Mesenteric fat pad (tissue), 1 donor: ENCODE results near the gene GHRL. TPM values are rescaled to one million over a fixed set of nuclear protein-coding genes. Genes with fewer than 3 reads are reported as not detected.
"Not testable (repeated sequence)": the region's sequence is repeated elsewhere in the genome, so short reads cannot be mapped to it uniquely, and the experiment has no call there.

Source experiments
- DNase-seq: peaks from one replicate; pipeline ENCODE4 v3.0.0-alpha.2; 2020; ENCODE audit warnings: low spot score
- total RNA-seq: library from RNA; stranded (reverse); fragmentation: NEBNext Ultra II Directional; extraction: Animal tissue kit (Norgen Biotek cat#: 25700); gene quantifications from one replicate; pipeline ENCODE4 v1.2.1, GENCODE V29; 2021
- donor health status: DM: yes; HTN: yes; CAD: no.

Gene GHRL
- total RNA-seq, 1 donor from 2014 or later: 2.1 TPM

DNA sequence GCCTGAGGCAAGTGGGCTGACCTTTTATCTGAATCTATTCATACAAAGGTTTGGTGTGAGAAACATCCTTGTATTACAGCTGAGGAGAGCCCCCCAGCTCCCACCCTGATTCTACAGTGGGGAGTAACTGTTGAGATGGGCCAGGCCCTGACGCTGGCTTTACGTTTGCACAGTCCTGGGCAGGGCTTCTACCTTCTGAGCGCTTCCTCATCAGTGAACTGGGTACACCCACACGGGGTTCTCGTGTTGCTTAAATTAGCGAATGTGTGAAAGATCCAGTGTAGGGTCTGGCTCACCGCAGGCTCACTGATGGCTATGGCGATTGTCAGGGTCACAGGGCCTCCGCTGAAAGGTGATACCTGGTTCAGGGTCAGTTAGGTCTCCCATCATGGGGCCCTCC is 7.3 kb upstream of the GHRL start:
- DNase-seq: peak; percentile 62

DNA sequence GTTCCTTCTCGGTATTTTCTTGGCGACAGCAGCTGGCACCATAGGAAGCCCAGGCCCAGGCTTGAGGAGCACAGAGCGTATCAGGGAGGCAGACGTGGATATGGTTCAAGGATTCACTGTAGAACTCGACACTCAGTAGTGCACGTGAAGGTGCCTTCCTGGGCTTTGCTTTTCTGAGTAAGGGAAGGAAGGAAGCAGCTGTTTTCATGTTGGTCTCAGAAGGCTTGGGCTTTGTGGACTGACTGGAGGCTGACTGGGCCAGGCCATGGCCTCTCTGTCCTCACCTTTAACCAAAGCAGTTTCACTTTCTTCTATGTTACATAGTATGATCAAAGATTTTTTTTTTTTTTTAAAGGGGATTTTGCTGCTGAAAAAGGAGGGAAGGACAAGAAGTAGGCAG is 6.9 kb upstream of the GHRL start:
- DNase-seq: peak; percentile 74

DNA sequence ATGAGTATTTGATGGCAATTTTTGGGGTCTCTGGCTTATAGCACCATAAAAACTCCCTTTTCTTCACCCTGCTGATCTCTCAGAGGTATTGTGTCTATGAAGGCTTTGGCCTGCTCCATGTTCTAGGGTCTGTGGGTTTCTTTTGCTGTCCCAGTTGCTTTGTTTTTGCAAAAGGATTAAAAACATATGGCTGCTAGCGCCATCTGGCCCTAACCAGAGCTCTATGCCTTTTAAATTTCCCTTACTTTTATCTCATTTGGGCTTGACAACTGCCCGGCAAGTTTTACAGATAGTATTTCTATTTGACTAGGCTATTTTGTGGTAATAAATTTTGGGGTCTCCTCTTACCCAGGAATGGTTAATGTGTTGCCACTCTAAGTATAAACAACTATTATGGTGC is 6.4 kb upstream of the GHRL start:
- no peak for DNase-seq

DNA sequence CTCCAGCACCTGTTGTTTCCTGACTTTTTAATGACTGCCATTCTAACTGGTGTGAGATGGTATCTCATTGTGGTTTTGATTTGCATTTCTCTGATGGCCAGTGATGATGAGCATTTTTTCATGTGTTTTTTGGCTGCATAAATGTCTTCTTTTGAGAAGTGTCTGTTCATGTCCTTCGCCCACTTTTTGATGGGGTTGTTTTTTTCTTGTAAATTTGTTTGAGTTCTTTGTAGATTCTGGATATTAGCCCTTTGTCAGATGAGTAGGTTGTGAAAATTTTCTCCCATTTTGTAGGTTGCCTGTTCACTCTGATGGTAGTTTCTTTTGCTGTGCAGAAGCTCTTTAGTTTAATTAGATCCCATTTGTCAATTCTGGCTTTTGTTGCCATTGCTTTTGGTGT is 5.3 kb upstream of the GHRL start:
- not testable (repeated sequence) for DNase-seq

DNA sequence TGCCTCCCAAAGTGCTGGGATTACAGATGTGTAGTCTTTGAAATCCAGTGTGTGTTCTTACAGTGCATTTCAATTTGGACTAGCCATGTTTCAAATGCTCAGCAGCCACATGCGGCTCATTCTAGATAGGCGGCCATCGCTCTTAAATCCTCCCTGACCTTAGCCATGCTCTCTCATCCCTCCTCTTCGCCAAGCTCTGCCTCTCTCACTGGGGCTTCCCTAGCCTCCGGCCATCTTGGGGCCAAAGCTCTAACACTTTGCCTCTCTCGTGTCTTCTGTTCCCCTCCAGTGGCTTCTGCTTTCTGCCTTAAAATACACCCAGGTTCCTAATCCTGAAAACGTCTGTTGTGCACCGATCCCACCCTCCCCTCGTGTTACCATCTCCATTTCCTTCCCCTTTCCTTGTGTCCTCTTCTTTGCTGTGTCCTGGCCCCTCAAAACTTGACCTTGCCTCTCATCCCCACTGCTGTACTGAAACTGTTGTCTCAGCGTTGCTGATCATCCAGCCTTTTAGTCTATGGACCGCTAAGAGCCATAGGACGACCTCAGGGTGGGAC is 1.4 kb upstream of the GHRL start:
- DNase-seq: no peak

DNA sequence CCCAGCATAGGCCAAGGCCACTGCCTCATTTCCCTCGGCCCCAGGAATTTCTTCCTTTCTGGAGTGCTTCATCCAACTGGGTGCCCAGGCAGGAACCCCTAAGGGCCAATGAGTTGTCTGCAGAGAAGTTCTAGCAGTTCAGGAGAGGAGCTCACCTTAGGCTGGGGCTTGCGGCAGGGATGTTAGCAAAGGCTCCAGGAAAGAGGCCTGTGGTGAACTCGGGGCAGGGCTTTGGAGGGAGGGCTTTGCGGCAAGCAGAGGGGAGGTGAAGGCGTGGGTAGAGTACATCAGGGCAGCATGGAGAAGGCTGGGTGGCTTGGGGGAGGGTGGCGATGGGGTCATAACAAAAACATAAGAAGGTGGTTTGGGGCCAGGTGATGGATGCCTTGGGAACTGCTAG is 1.1 kb downstream of the GHRL start:
- DNase-seq: peak; percentile 43

DNA sequence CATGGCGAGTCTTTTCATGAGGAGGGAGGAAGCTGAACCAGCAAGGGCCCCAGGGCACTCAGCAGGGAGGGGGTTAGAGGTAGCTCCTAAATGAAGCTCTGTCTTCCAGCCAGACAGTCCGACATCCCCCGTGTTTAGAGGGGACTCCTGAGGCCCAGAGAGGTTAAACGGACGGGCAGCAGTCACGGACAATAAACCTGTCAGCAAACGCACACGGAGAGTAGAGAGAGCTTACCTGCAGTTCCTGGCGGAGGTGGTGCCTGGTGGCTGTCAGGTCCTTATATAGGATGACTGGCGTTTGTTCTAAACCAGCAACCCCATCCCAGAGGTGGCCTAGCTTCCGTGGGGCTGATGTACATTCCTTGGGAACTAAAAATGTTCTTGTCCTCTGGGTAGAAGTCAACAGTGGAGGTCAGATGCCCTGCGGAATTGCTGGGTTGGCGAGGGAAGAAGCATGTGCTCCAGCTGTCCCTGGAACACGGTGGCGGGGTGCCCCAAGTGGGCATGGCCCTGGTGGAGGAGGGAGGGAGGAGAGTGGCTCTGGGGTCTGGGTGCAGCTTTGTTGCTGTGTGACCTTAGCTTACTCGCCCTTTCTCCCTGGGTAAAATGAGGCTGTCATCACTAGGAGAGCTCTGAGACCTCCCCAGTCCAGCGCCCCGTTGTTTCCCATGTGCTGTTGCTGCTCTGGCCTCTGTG is 2.1 kb downstream of the GHRL start:
- no peak for DNase-seq

DNA sequence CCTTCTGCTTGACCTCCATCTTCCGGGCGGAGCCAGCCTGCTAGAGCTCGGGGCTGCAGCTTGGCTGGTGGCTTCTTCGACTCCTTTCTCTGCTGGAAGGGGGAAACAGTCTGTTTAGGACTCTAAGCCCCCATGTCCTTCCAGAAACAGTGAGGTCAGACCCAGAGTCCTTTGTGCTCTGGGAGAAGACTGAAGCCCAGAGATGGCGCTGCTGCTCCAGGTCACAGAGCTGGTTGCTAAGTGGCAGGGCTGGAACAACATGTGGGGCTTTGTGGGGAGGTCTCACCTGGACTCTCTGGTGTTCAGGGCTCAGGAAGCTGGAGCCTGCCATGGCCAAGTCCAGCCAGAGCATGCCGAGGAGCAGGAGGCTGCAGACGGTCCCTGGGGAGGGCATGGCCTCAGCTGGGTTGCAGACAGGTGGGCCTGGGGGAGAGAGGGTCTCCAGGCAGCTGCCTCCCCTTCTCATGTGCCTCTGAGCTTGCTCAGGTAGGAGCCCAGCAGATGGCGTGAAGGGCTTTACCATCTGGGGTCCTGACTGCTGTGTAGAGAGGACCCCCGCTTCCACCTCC is 2.9 kb downstream of the GHRL start:
- DNase-seq: peak; percentile 67

DNA sequence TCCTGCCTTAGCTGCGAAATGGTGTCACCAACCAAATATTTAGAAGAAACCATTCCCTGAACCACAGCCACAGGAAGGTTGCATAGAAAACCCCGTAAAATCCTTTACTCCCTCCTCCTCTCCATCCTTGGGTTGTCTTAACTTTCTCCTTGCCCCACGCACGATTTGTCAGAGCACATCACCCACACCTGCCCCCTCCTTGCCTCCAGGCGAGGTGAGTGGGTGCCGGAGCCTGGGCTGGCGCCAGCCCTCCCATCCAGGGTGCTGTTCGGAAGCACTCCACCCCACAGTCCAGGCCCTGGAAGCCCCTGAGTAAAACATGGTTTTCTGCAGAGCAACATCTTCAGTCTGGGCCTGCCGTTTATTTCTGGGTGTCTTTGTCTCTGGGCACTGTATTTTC is 3.7 kb downstream of the GHRL start:
- DNase-seq: peak; percentile 33

DNA sequence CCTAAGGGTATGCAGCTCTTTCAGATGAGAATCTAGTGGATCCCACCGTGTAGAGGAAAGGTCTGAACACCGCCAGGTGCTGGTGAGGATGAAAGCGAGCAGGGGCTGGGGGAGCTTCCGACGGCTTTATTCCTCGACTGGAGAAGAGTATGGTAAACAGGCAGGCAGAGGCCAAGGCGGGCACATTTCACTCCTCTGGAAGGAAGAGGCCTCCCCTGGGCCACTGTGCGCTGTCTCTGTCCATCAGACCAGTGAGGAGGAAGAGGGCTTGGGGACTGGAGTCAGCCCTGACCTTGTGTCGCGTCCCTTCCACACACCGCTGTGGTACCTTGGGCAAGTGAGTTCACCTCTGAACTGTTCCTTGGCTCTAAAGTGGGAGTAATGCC is 4.2 kb downstream of the GHRL start:
- DNase-seq: peak; percentile 78

DNA sequence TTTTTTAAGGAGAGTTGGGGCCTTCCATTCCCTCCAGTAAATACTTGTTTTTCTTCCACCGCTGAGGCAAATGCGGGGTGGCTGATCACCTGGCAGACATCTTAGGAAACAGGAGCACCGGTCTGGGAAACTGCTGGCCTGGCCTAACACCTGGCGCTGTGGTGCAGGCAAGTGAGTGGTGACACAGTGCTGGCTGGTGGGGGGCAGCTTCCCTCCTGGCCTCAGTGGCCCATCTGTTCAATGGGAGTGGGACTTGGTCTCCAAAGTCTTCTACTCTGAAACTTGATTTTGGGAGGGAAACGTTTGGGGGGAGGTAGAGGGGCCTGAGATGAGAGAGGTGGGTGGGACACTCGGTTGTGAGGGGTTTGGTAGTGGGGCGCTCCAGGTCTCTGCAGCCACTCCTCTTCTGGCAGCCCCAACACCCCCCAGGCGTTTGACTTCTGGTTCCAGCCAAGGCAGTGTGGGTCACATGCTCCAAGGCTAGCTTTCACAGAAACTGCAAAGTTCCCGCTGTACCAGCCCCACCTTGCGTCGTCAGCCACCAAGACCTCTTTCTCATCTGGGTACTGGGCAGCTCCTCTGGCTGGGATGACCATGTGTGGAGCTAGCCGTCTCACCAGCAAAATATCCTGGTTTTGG is 4.7 kb downstream of the GHRL start:
- no peak for DNase-seq

DNA sequence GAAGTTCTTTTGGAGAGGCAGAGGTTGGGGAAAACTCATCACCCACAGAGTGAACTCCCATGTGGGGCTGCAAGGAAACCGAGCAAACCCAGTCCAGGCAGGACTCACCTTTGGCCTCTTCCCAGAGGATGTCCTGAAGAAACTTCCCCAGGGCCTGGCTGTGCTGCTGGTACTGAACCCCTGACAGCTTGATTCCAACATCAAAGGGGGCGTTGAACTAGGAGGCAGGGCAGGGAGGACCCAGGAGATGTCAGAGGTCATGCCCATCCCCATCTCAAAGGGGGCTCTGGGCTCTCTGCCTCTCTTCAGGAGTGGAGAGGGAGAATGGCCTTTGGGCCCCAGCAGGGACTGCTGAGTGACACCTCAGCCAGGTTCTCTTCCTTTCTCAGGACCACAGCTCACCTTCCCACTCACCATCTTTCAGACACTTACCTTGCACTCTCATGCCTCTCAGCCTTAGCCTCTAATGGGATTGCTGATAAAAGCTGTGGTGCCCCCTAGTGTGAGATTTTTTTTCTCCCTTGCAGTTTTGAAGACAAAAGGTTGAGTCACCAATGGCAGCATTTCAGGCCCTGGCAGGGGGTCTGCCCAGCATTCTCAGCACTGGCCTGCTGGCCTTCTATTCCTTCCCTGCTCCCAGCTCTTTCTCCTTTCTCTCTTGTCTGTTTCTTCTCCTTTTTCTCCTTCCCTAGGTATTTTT is 6.0 kb downstream of the GHRL start:
- DNase-seq: peak; percentile 60

DNA sequence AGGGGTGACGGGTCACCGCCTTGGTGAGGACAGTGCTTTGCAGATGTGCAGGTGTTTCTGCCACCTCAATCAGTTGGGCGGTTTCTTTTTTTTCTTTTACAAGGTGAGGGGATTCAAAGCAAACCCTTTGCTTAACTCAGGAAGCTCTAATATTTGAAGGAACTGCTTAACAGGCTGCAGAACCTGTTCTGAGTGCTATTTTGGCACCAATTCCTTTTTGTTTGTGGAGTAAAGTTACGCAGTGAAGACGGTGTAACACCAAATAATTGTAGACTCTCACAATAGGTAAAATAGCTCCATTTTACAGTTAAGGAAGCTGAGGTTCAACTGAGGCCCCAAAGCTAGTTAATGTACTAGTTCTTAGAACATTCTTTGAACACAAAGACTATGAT is 6.6 kb downstream of the GHRL start:
- DNase-seq: no peak

DNA sequence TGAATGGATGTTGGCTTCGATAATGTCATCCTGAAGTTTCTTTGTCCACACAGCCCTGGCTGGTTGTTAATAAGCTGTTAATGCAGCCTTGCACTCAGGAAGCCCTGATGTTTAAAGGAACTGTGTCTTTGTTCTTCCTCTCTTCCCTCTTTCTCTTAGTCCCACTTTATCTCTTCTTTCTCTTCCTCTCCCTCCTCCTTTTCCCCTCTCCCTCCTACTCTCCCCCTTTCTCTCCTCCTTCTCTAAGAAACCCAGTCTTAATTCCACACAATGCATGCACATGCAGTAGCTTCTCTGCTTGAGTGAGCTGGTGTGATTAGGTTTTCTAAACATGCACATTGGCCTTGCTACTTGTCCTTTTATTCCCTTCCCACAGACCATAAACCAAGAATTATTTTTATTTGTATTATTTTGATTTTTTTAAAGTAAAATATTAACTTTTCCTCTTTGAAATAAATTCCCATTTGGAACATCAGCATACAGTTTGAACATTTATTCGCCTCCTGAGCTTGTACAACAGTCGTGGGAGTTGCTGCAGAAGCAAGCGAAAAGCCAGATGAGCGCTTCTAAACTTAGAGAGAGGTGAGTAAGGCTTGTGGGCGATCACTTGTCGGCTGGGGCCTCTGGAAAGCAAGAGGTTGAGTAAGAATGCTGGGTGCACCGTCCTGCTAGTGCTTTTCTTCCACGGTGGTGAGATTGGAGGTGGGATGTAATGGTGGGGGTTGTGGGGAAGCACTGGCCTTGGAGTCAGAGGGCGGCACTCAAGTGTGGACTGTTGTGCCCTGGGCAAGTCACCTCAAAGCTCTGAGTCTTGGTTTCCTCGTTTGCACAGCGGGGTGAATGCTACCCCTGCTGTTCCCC is 7.2 kb downstream of the GHRL start:
- DNase-seq: peak; percentile 47

DNA sequence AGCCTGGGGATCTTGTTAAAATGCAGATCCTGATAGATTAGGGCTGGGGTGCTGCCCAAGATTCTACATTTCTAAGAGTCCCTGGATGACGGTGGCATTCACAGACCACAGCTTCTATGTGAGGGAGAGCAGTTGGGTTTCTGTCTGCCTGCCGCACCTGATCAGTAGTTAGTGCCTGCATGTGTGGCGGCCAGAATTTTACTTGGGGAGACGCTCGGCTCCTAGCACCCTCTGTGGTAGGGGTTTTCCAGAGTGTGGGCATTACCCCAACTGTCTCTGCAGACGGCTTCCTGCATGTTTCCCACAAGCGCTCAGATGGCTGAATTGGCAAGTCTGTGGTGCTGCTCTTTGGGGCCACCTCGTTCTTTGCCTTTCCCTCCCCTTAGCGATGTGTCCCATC is 8.3 kb downstream of the GHRL start:
- DNase-seq: peak; percentile 49

DNA sequence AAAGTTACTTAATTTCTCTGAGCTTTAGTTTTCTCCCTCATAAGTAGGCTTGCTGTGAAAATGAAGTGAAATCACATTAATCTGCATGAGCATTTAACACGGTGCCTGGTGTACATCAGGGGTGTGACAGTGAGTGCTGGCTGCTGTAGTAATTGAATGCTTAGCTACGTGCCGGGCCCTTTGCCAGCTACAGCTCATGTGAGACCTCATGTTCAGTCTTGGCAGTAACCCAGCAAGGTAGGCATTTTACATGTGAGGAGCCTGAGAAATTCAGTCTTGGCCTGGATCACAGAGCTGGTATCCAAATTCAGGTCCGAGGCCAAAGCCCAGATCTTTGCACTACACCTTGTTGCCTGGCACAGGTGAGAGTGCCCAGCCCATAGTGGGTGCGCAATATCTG is 9.1 kb downstream of the GHRL start:
- DNase-seq: peak; percentile 35

DNA sequence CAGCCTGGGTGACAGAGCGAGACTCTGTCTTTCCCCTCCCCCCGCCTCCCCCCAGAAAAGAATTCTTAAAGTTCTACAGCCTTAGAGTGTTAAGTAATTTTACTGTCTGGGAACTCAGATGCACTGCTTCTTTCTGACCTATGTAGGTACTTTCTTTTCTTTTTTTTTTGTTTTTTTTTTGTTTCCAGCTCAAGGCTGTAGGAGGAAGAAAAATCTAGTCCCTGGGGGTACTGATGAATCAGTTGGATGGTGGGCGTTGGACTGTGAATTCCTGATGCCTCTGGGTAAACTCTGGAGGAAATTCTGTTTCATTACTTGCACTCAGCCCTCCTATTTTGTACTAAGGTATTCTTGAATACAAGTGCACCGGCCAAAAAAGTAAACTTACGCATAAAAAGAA is 10.8 kb downstream of the GHRL start:
- no peak for DNase-seq

DNA sequence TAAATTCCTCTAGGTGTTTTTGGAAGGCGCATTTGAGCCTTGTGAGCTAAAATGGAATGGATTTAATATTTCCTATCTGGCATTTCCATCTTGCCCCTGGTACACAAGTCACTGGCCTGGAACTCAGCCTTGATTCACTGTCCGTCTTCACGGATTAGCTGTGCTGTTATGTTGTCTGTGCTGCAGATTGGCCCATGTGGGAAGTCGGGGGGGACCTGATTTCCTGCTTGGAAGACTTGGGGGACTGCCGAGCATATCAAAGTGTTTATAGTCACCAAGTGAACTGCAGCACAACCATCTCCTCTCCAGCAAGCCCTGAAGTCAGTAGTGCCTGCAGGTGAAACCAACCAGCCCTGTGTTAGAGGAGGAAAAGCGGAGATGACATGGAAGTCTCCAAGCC is 12.2 kb downstream of the GHRL start:
- peak; percentile 55 for DNase-seq

DNA sequence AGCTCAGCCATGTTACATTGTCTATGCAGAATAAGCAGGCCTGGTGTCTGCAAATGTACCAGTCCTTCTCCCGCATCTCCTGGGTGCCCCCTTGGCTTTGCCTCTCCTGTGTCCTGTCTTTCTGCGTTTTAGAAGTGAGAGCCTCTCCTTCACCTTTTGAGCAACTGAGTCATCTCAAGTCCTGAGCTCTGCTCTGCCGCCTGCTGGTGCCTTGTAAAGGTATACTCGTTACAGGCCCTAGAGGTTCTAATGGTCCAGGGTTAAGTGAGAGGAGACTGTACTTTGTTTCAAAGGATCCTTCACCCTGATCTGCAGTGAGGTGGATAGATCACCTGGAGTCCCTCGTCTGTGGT is 12.6 kb downstream of the GHRL start:
- no peak for DNase-seq

DNA sequence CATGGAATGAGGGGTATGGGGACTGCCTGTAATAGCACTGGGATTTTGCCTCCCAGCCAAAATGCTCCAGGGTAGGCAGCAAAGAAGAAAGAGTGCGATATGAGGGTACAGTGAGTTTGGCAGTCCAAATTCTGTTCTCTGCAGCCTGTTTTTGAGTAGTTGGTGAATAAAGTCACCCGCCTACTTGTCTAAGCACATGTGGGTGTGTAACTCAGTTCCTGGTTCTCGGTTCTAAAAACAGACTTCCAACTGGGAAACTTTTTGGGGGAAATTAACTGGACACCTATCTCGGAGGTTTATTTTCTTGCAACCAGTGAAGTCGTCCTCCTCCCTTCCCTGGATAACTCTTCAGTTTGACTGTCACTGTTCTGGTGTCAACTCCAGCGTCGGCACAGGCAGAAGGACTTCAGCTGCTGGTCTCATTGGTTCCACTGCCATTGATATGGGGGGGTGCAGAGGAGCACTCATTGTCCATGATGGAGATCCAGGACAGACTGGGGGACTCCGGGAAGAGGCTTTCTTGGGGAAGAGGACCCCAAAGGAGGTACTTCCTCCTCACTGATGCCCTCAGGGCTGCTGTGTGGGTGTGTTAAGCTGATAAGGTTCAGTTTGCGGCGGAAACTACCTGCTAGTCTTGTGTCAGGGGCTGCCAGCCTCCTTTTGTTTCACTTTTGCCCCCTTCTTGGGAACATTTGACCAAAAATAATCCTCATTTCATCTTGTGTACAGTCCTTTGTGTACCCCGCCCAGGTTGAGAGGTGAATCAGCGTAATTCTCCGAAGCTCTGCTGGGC is 13.2 kb downstream of the GHRL start:
- DNase-seq: peak; percentile 67
